GM12872 (cell line): ENCODE measurements around the gene FNDC3B.

Source experiments
- TF ChIP-seq, protein P1 (sequence below): IDR thresholded peaks from 3 replicates; pipeline ENCODE4 v1.5.1; 2011; ENCODE audit warnings: low read depth, mild to moderate bottlenecking, low read length, moderate library complexity; ENCODE audit not compliant: insufficient read depth

FNDC3B gene

DNA sequence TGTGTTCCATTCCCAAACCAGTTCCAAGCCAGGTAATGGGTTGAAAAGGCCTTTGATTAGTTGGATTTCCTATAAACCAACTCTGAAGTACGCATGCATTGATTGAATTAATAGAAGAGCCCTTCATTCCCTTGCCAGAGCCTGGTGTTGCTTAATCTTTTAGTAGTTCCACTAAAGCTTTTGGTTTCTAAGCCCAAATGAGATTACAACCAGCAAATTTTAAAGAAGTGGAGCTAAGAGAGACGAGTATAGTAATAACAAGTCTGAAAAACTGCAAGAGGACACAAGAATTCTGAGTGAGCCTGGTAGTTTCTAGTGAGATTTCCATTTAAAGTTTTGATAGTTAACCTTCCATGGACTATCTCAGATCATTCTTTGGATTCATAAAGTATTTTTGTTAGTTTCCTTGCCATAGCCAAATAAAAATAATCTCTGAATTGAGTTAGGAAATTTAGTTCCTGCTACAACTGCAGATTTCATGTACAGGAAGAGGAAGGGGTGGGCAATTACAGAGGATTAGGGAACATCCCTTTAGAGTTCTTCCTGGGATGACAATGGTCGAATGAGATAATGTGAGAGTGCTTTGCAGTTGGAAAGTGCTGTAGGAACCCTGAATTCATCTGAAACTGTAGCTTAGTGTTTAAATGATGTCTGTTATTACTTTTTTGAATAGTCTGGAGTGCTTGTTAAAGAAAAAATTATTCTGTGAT, 136.8 kb downstream of the FNDC3B start:
- TF ChIP-seq, protein P1, sequence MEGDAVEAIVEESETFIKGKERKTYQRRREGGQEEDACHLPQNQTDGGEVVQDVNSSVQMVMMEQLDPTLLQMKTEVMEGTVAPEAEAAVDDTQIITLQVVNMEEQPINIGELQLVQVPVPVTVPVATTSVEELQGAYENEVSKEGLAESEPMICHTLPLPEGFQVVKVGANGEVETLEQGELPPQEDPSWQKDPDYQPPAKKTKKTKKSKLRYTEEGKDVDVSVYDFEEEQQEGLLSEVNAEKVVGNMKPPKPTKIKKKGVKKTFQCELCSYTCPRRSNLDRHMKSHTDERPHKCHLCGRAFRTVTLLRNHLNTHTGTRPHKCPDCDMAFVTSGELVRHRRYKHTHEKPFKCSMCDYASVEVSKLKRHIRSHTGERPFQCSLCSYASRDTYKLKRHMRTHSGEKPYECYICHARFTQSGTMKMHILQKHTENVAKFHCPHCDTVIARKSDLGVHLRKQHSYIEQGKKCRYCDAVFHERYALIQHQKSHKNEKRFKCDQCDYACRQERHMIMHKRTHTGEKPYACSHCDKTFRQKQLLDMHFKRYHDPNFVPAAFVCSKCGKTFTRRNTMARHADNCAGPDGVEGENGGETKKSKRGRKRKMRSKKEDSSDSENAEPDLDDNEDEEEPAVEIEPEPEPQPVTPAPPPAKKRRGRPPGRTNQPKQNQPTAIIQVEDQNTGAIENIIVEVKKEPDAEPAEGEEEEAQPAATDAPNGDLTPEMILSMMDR: no peak

- TF ChIP-seq, protein P1: no peak
These were observed 137.7 kb downstream of the FNDC3B start for GRCh38 chr3:172177046-172177445.

- TF ChIP-seq, protein P1: no peak
These were observed 138.5 kb downstream of the FNDC3B start for GRCh38 chr3:172177803-172178316.

GRCh38 chr3:172179680-172180399, 140.5 kb downstream of the FNDC3B start:
- TF ChIP-seq, protein P1: no peak

DNA sequence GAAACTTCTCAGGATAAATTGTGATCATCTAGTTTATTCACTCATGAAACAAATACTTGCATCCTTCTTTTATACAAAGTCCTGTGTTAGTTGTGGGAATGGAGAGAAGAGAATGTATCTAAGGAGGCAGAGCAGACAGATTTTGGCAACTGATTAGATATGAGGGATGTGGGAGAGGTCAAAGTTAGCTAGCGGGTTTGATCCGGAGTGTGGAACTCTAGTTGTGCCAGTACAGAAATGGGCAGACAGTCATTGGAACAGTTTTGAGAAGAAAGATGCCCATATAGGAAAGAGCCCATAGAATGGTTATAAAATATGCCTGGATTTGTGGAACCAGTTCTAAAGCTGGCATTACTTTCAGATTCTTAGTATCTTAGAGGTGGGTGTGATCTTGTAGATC, 141.1 kb downstream of the FNDC3B start:
- TF ChIP-seq, protein P1: no peak

- TF ChIP-seq, protein P1: no peak
These were observed 142.7 kb downstream of the FNDC3B start for GRCh38 chr3:172181932-172182586.

DNA sequence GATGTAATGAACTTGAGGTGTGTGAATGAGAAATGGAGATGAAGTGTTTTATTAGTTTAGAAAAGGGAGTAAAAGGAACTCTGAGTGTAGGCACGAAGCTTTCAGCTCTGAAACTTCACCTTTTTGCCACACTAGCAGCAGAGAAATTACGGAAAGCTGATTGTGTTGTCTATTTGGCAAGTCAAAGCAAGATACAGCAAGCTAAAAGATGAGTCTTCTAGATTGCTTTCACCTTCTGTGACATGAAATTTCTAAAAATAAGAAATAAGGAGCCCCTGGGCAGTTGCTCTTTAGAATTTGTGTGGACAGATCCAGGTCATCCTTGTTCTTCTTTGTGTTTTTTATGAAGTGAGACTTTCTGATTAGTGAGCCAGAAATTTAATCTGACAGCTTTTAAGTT, 143.4 kb downstream of the FNDC3B start:
- TF ChIP-seq, protein P1: no peak
